ENCODE measurements around the gene APOL5.

Gene APOL5

DNA sequence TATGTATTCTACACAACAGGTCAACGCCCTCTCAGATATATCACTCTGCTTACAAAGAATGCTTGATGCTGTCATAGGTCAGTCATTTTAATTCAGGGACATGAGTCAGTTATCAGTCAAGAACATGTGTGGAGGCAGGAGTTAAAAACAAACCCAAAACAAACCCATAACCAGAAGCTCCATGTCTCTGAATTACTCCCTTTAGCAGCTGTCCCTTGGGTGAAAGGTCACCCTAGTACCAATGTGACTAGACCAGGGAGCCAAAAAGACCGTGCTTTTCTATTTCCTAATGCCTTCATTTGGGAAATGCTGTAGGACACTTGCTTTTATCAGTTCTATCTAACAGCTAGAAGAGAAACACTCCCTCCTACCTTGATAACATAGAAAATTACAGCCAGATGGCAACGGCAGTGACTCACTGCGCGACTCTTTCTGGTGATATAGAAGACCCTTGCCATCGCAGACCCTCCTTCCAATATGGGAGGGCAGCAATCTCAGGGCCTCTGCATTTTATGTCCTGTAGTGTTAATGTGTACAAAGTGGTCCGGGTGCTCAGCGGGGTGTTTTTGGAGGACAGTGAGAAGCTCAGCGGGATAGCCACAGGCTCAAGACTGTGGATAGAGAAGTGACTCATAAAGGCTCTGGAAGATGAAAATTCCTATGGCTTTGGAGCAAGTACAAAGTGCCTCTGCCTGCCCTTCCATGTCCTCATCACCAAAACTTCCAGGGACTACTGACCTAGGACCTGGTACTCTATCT, 24.8 kb downstream of the APOL5 start:
- peaks cover 5% of the 10 kb centered on the region for H3K36me3 ChIP-seq (ENCODE audit: low read length)

DNA sequence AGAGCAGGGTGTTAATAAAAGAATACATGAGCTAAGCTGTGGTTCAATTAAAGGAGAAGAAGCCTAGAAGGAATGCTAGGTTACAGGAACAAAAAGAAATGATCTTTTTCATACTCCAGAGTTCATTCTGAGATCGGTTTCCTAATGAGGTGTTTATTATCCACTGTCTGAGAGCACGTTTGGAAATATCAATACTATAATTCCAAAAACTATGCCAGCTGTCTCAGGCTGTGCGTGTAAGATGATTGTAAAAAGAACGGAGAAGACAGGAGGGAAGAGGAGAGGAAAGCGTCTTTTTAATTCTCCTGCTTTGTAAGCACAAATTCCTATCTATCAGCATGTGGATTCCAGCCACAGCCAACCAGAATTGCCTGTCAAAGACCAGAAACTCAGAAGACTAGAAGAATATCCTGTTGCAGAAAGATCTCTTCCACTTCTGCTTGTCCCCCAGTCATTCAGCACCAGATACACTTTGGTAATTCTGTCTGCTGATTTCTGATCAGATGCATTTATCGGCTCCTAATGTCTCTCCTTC, 25.7 kb downstream of the APOL5 start:
- Histone ChIP-seq H3K79me2 (ENCODE audit: insufficient read depth, low read length) (peaks cover 19% of the 10 kb centered on the region), H3K27ac (ENCODE audit: low read depth, low read length) (peak overlapping the region; percentile 99), H3K27me3 (ENCODE audit: low read length) (no peaks in the 10 kb centered on the region), H3K36me3 (ENCODE audit: low read length) (peaks cover 5% of the 10 kb centered on the region), H3K4me3 (ENCODE audit: insufficient read depth, low read length, poor library complexity, severe bottlenecking) (no peak overlapping the region), H2AFZ (ENCODE audit: low read depth, low read length, severe bottlenecking) (no peak overlapping the region), H3K9me3 (ENCODE audit: insufficient read depth, low read length) (no peaks in the 10 kb centered on the region), H3K9ac (ENCODE audit: low read length) (no peak overlapping the region; the same call in 1 of the 2 replicates), H3K4me2 (ENCODE audit: low read depth, low read length, poor library complexity, severe bottlenecking) (peak overlapping the region; percentile 96), H3F3A (ENCODE audit: insufficient read depth) (peaks cover 70% of the 10 kb centered on the region), H4K20me1 (ENCODE audit: low read depth, low read length) (no peaks in the 10 kb centered on the region), H3K9me2 (replicated peaks; ENCODE audit: insufficient read depth, low read length) (no peaks in the 10 kb centered on the region)
- TF ChIP-seq, protein P1, sequence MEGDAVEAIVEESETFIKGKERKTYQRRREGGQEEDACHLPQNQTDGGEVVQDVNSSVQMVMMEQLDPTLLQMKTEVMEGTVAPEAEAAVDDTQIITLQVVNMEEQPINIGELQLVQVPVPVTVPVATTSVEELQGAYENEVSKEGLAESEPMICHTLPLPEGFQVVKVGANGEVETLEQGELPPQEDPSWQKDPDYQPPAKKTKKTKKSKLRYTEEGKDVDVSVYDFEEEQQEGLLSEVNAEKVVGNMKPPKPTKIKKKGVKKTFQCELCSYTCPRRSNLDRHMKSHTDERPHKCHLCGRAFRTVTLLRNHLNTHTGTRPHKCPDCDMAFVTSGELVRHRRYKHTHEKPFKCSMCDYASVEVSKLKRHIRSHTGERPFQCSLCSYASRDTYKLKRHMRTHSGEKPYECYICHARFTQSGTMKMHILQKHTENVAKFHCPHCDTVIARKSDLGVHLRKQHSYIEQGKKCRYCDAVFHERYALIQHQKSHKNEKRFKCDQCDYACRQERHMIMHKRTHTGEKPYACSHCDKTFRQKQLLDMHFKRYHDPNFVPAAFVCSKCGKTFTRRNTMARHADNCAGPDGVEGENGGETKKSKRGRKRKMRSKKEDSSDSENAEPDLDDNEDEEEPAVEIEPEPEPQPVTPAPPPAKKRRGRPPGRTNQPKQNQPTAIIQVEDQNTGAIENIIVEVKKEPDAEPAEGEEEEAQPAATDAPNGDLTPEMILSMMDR (IDR thresholded peaks at IDR 0.05; ENCODE audit: insufficient read depth, low read length, poor library complexity, severe bottlenecking) = no peak
- TF ChIP-seq EZH2phosphoT487 (conservative IDR thresholded peaks at IDR 0.05; ENCODE audit: low read length) = no peak

More for the DNA sequence above, 24.8 kb downstream of the APOL5 start:
- no peak overlapping the region for H3K9ac ChIP-seq (ENCODE audit: low read length)
- H3K4me2 ChIP-seq (ENCODE audit: low read depth, low read length, poor library complexity, severe bottlenecking) = no peak overlapping the region
- no peaks in the 10 kb centered on the region for H3K27me3 ChIP-seq (ENCODE audit: low read length)
- peaks cover 61% of the 10 kb centered on the region for H3F3A ChIP-seq (ENCODE audit: insufficient read depth)
- H3K9me2 ChIP-seq (replicated peaks; ENCODE audit: insufficient read depth, low read length) = no peaks in the 10 kb centered on the region
- peak overlapping the region; percentile 28 for H3K27ac ChIP-seq (ENCODE audit: low read depth, low read length)
- no peaks in the 10 kb centered on the region for H3K9me3 ChIP-seq (ENCODE audit: insufficient read depth, low read length)
- TF ChIP-seq, protein P1 (IDR thresholded peaks at IDR 0.05; ENCODE audit: insufficient read depth, low read length, poor library complexity, severe bottlenecking) = no peak
- TF ChIP-seq EZH2phosphoT487 (conservative IDR thresholded peaks at IDR 0.05; ENCODE audit: low read length) = no peak
- peaks cover 19% of the 10 kb centered on the region for H3K79me2 ChIP-seq (ENCODE audit: insufficient read depth, low read length)
- no peaks in the 10 kb centered on the region for H4K20me1 ChIP-seq (ENCODE audit: low read depth, low read length)
- H2AFZ ChIP-seq (ENCODE audit: low read depth, low read length, severe bottlenecking) = no peak overlapping the region
- H3K4me3 ChIP-seq (ENCODE audit: insufficient read depth, low read length, poor library complexity, severe bottlenecking) = no peak overlapping the region

DNA sequence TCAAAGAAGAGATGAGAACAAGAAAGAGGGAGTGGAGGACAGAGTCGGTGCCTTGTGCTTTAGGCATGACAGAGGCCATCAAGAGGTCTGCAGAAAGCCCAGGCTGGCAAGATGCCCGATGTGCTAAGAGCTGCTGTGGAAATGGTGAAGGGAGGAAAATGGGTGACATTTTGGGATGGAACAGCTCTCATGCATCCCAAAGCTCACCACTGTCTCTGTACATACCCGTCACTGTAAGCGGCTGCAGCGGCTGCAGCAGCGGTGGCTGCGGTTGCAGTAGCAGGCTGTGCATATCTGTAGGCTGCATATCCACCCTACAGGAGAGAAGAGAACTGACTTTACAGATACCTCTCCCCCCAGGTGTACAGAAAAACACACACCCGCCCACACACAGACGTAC, 28.6 kb downstream of the APOL5 start:
- Histone ChIP-seq H3K79me2 (ENCODE audit: insufficient read depth, low read length) (peaks cover 19% of the 10 kb centered on the region), H3K4me3 (ENCODE audit: insufficient read depth, low read length, poor library complexity, severe bottlenecking) (peak overlapping the region; percentile 63), H3K9me3 (ENCODE audit: insufficient read depth, low read length) (no peaks in the 10 kb centered on the region), H3F3A (ENCODE audit: insufficient read depth) (peaks cover 86% of the 10 kb centered on the region), H3K27me3 (ENCODE audit: low read length) (no peaks in the 10 kb centered on the region), H4K20me1 (ENCODE audit: low read depth, low read length) (no peaks in the 10 kb centered on the region), H3K9ac (ENCODE audit: low read length) (peak overlapping the region; percentile 74), H3K9me2 (replicated peaks; ENCODE audit: insufficient read depth, low read length) (no peaks in the 10 kb centered on the region), H3K27ac (ENCODE audit: low read depth, low read length) (peak overlapping the region; percentile 99), H2AFZ (ENCODE audit: low read depth, low read length, severe bottlenecking) (no peak overlapping the region), H3K4me2 (ENCODE audit: low read depth, low read length, poor library complexity, severe bottlenecking) (peak overlapping the region; percentile 96), H3K36me3 (ENCODE audit: low read length) (peaks cover 5% of the 10 kb centered on the region)
- TF ChIP-seq, protein P1 (IDR thresholded peaks at IDR 0.05; ENCODE audit: insufficient read depth, low read length, poor library complexity, severe bottlenecking) = no peak
- no peak for TF ChIP-seq EZH2phosphoT487 (conservative IDR thresholded peaks at IDR 0.05; ENCODE audit: low read length)

Data from SU-DHL-6 (cell line).